GM12878 (cell line): ENCODE data around the gene OR6B2. TPM values are rescaled to one million over a fixed set of nuclear protein-coding genes. Genes with fewer than 3 reads are reported as not detected.

Experiments used
- ATAC-seq: fragments of 200-7000 bp; cut with Tn5 transposase; 3 replicates; pipeline ENCODE4 v1.9.1; 2020; ENCODE audit warnings: mild to moderate bottlenecking, moderate library complexity
- BruUV-seq: library from RNA; stranded (reverse); fragments of 400-500 nt; replicated peaks from 2 replicates; lab custom pipeline; 2021; lab: Mats Ljungman, UMichigan
- CTCF ChIA-PET: fragments of 300-600 bp; sonication (Branson Sonifier 250); formaldehyde crosslinking; extraction: SDS; loops from one replicate; lab custom pipeline; 2021; ENCODE audit warnings: inconsistent platforms; lab: Yijun Ruan, JAX
- POLR2A ChIA-PET: fragments of 350-600 bp; formaldehyde crosslinking; extraction: SDS; loops from one replicate; lab custom pipeline; 2021; ENCODE audit warnings: inconsistent platforms; lab: Charles Lee
- RAD21 ChIA-PET: fragments of 300-600 bp; sonication (Branson Sonifier 250); formaldehyde crosslinking; loops from one replicate; lab custom pipeline; 2023; ENCODE audit warnings: antibody characterized with exemption; ENCODE audit not compliant: unreplicated experiment; lab: Charles Lee
- SMC1A ChIA-PET: fragments of 300-600 bp; sonication (Branson Sonifier 250); formaldehyde crosslinking; loops from one replicate; lab custom pipeline; 2023; ENCODE audit not compliant: unreplicated experiment, uncharacterized antibody; lab: Charles Lee
- DNase-seq: peaks from one replicate; pipeline ENCODE4 v3.0.0-alpha.2; 2011; ENCODE audit warnings: low read depth, low spot score
- FAIRE-seq: peaks from 3 replicates; lab custom pipeline; 2011; peaks lifted over from hg19 to GRCh38; lab: Jason Lieb, UNC
- H2AFZ ChIP-seq: 2 replicates; pipeline ENCODE4 v1.6.0; 2011; ENCODE audit warnings: low read depth, low read length, control low read depth; ENCODE audit not compliant: control insufficient read depth
- H3K27ac ChIP-seq: 2 replicates; pipeline ENCODE4 v1.5.1; 2011; ENCODE audit warnings: control low read depth; ENCODE audit not compliant: control insufficient read depth, insufficient read depth
- H3K27me3 ChIP-seq, 2 experiments: replicated peaks in 1 of 2; 2 replicates each; pipeline versions ENCODE4 v1.6.0 to v1.6.1; 2011; ENCODE audit warnings: low read length in 1 of 2; ENCODE audit not compliant: control insufficient read depth in 2 of 2, insufficient read depth in 2 of 2
- H3K36me3 ChIP-seq, 2 experiments: 2 replicates each; pipeline ENCODE4 v1.5.1; 2011; ENCODE audit warnings: low read length in 1 of 2; ENCODE audit not compliant: control insufficient read depth in 2 of 2, insufficient read depth in 2 of 2
- H3K4me1 ChIP-seq: 2 replicates; pipeline ENCODE4 v1.6.1; 2011; ENCODE audit warnings: mild to moderate bottlenecking, low read length, moderate library complexity, mixed read lengths; ENCODE audit not compliant: control insufficient read depth, insufficient read depth
- H3K4me2 ChIP-seq: 2 replicates; pipeline ENCODE4 v1.6.0; 2011; ENCODE audit warnings: control low read depth; ENCODE audit not compliant: control insufficient read depth, insufficient read depth
- H3K4me3 ChIP-seq: fragments of 200-600 bp; sonication (generic); 2 replicates; pipeline ENCODE4 v1.5.1; 2016
- H3K79me2 ChIP-seq: 2 replicates; pipeline ENCODE4 v1.6.0; 2011; ENCODE audit warnings: low read length; ENCODE audit not compliant: control insufficient read depth, insufficient read depth
- H3K9ac ChIP-seq: 2 replicates; pipeline ENCODE4 v1.8.0; 2011; ENCODE audit warnings: low read length, control low read depth, mixed read lengths; ENCODE audit not compliant: control insufficient read depth, insufficient read depth
- H3K9me3 ChIP-seq: replicated peaks from 3 replicates; pipeline ENCODE4 v1.5.1; 2011; ENCODE audit warnings: mild to moderate bottlenecking, low read length; ENCODE audit not compliant: control insufficient read depth, insufficient read depth
- H4K20me1 ChIP-seq: 2 replicates; pipeline ENCODE4 v1.6.0; 2011; ENCODE audit not compliant: control insufficient read depth, insufficient read depth
- ASH2L ChIP-seq: fragments of 300-600, 200-600 bp; sonication (generic); IDR thresholded peaks from 2 replicates; pipeline ENCODE4 v1.6.1; 2017; ENCODE audit warnings: low read depth, mild to moderate bottlenecking, borderline replicate concordance
- EGR1 ChIP-seq, 2 experiments: IDR thresholded peaks; 1 replicate in 1 of 2; 2 replicates in 1 of 2; pipeline ENCODE4 v1.6.1; 2011 to 2012; ENCODE audit warnings: low read depth in 2 of 2, low read length in 2 of 2, borderline replicate concordance in 1 of 2, mild to moderate bottlenecking in 1 of 2, moderate library complexity in 1 of 2
- FOXM1 ChIP-seq: IDR thresholded peaks from 2 replicates; pipeline ENCODE4 v1.6.1; 2012; ENCODE audit warnings: low read depth, mild to moderate bottlenecking, inconsistent platforms, low read length, moderate library complexity
- KDM1A ChIP-seq: fragments of 200-600 bp; sonication (generic); IDR thresholded peaks from 2 replicates; pipeline ENCODE4 v1.6.1; 2016; ENCODE audit warnings: borderline replicate concordance
- LARP7 ChIP-seq: fragments of 450-650 bp; IDR thresholded peaks from 2 replicates; pipeline ENCODE4 v1.6.1; 2017; ENCODE audit warnings: mild to moderate bottlenecking
- MTA3 ChIP-seq: IDR thresholded peaks from 2 replicates; pipeline ENCODE4 v1.6.1; 2012; ENCODE audit warnings: low read length, inconsistent platforms, borderline replicate concordance
- PAX8 ChIP-seq: fragments of 450-650 bp; IDR thresholded peaks from 2 replicates; pipeline ENCODE4 v1.6.1; 2017; ENCODE audit warnings: mild to moderate bottlenecking, moderate library complexity
- POLR2AphosphoS2 ChIP-seq: IDR thresholded peaks from 2 replicates; pipeline ENCODE4 v1.6.1; 2011; ENCODE audit warnings: low read depth, mild to moderate bottlenecking, low read length, improper control_type of control experiment, moderate library complexity
- RCOR1 ChIP-seq: conservative IDR thresholded peaks from 2 replicates; pipeline ENCODE4 v1.6.1; 2012; ENCODE audit warnings: low read depth, low read length, improper control_type of control experiment
- REST ChIP-seq: IDR thresholded peaks from 2 replicates; pipeline ENCODE4 v1.6.1; 2012; ENCODE audit warnings: mild to moderate bottlenecking, low read depth, low read length
- STAT1 ChIP-seq: fragments of 450-650 bp; conservative IDR thresholded peaks from 2 replicates; pipeline ENCODE4 v1.6.1; 2014; ENCODE audit warnings: antibody characterized with exemption, mild to moderate bottlenecking
- STAT3 ChIP-seq: IDR thresholded peaks from 2 replicates; pipeline ENCODE4 v1.6.1; 2011; ENCODE audit warnings: low read depth, low read length, improper control_type of control experiment
- USF2 ChIP-seq: IDR thresholded peaks from 2 replicates; pipeline ENCODE4 v1.6.1; 2011; ENCODE audit warnings: low read depth, low read length, improper control_type of control experiment, borderline replicate concordance
- WRNIP1 ChIP-seq: IDR thresholded peaks from 2 replicates; pipeline ENCODE4 v1.6.1; 2011; ENCODE audit warnings: low read depth, low read length, improper control_type of control experiment, borderline replicate concordance
- ZNF207 ChIP-seq: fragments of 450-650 bp; IDR thresholded peaks from 2 replicates; pipeline ENCODE4 v1.6.1; 2014; ENCODE audit warnings: antibody characterized with exemption, mild to moderate bottlenecking, borderline replicate concordance
- ZNF274 ChIP-seq: IDR thresholded peaks from one replicate; pipeline ENCODE4 v1.8.0; 2011; ENCODE audit not compliant: insufficient read length, insufficient read depth
- ZZZ3 ChIP-seq: IDR thresholded peaks from 2 replicates; pipeline ENCODE4 v1.6.1; 2011; ENCODE audit warnings: low read depth; ENCODE audit not compliant: control insufficient read depth, insufficient read length
- WGBS: methylation state at CpG from one replicate; pipeline ENCODE4 v1.1.6; 2016; ENCODE audit warnings: low lambda C conversion rate; ENCODE audit not compliant: insufficient replicate concordance, insufficient coverage; ENCODE audit errors: missing lambda C conversion rate; 5-methylcytosine and 5-hydroxymethylcytosine counted together
- in situ Hi-C: fragments of 300-500 bp; cut with MboI; formaldehyde crosslinking; loops from 9 replicates; pipeline ENCODE4 v1.14.3; 2018; ENCODE audit warnings: mixed read lengths
- intact Hi-C: fragments of 100-400 bp; cut with micrococcal nuclease; formaldehyde crosslinking; loops from one replicate; pipeline ENCODE4 v1.14.2; 2022; ENCODE audit not compliant: unreplicated experiment
- polyA plus RNA-seq, 11 experiments: library from polyadenylated mRNA; depleted of rRNA in 4 of 11; unstranded in 6 of 11; stranded (reverse) in 5 of 11; fragments of >200 nt; fragmentation: Nextera tagmentation in 4 of 11; fragmentation: Illumina TruSeq in 1 of 11; extraction: Ambion mirVana in 4 of 11; extraction: Trizol in 1 of 11; gene quantifications; 1 replicate in 1 of 11; 2 replicates in 10 of 11; pipeline versions ENCODE4 v1.2.1 to v1.2.3, GENCODE V29; 2011 to 2016; ENCODE audit warnings: inconsistent platforms in 2 of 11, missing spikeins in 2 of 11, low read depth in 1 of 11
- total RNA-seq, 4 experiments: library from RNA; depleted of rRNA in 3 of 4; stranded (reverse); fragments of >200 nt in 3 of 4; fragmentation: Illumina TruSeq in 1 of 4; extraction: Trizol in 1 of 4; gene quantifications; 2 replicates each; pipeline versions ENCODE4 v1.2.1 to v1.2.3, GENCODE V29; 2013 to 2021

The OR6B2 gene
- total and polyA plus RNA-seq, 10 of the 15 experiments (the other 5 are each of a cell fraction or from before 2014, with no cell fraction given), result not detected

- TF ChIP-seq REST (no peak), LARP7 (no peak), MTA3 (no peak), WRNIP1 (no peak)
- TF ChIP-seq, all 136 proteins: peak for 0
Measured at GRCh38 chr2:240066489-240066888, 36.3 kb upstream of the OR6B2 start (continued).

- H3K4me1 ChIP-seq, result no peaks in the 10 kb centered on the region
- no peak for FAIRE-seq
- H3K9ac ChIP-seq, result no peak overlapping the region
- 63% methylated on average over 4 of the region's 4 CpGs for WGBS
- in situ Hi-C loops, result loop anchor here (10.0 kb wide), 1 partner anchor 380 kb away; no protein-coding TSS in a partner anchor
- CTCF ChIA-PET, result no interaction called here
- no peaks in the 10 kb centered on the region for H4K20me1 ChIP-seq
- DNase-seq, result no peak
- POLR2A ChIA-PET, result no interaction called here
- no peak overlapping the region for H3K4me3 ChIP-seq
- no peaks in the 10 kb centered on the region for H3K9me3 ChIP-seq
- H3K4me2 ChIP-seq, result no peak overlapping the region
- SMC1A ChIA-PET, result no interaction called here
- intact Hi-C loops, result loop anchor here (5.0 kb wide), 1 partner anchor 372 kb away; the partner anchor contains the start of gene GPC1
- H2AFZ ChIP-seq, result no peak overlapping the region
- no peaks in the 10 kb centered on the region for H3K36me3 ChIP-seq
- no peak for ATAC-seq
- RAD21 ChIA-PET, result no interaction called here
- BruUV-seq, result no TSS peak
- no peak overlapping the region for H3K27ac ChIP-seq
- H3K79me2 ChIP-seq, result no peaks in the 10 kb centered on the region
- peaks cover 0 to 4% of the 10 kb centered on the region in 2 experiments; a peak in 1 of 4 replicates for H3K27me3 ChIP-seq
- TF ChIP-seq STAT3 (no peak), STAT1 (no peak), PAX8 (no peak), USF2 (no peak), ASH2L (no peak), POLR2AphosphoS2 (no peak), EGR1 (IDR thresholded peaks at IDR 0.05; ENCODE audit: borderline replicate concordance in 1 of 2, low read depth in 2 of 2, low read length in 2 of 2) (no peak), ZNF207 (no peak), ZZZ3 (no peak), KDM1A (no peak), RCOR1 (no peak), ZNF274 (no peak), REST (no peak), FOXM1 (no peak)
Measured at GRCh38 chr2:240064898-240065297, 34.7 kb upstream of the OR6B2 start.
